HepG2 (cell line): ENCODE results near the gene HBA2. TPM values are rescaled to one million over a fixed set of nuclear protein-coding genes. Genes with fewer than 3 reads are reported as not detected.
A peak's percentile ranks its signal among the peaks of the same experiment; 100 is the strongest.

ENCODE experiments used
- BATF2 ChIP-seq: sonication (generic); formaldehyde crosslinking; IDR thresholded peaks from 2 replicates; pipeline ENCODE4 v1.8.0; 2022; ENCODE audit warnings: mild to moderate bottlenecking, missing genetic modification reagents, moderate library complexity
- ERF ChIP-seq: IDR thresholded peaks from 2 replicates; pipeline ENCODE4 v1.6.1; 2018; ENCODE audit warnings: missing biosample characterization, missing genetic modification reagents
- HDAC2 ChIP-seq: sonication (generic); formaldehyde crosslinking; IDR thresholded peaks from 2 replicates; pipeline ENCODE4 v1.4.0; 2020; ENCODE audit warnings: missing genetic modification reagents
- HOMEZ ChIP-seq: IDR thresholded peaks from 2 replicates; pipeline ENCODE4 v1.6.1; 2016; ENCODE audit warnings: low read depth
- KLF6 ChIP-seq: IDR thresholded peaks from 2 replicates; pipeline ENCODE4 v1.8.0; 2016; ENCODE audit warnings: missing biosample characterization, missing genetic modification reagents
- MIER2 ChIP-seq: IDR thresholded peaks from 2 replicates; pipeline ENCODE4 v1.6.1; 2016; ENCODE audit warnings: missing biosample characterization, missing genetic modification reagents
- MXD4 ChIP-seq: IDR thresholded peaks from 2 replicates; pipeline ENCODE4 v1.6.1; 2016; ENCODE audit warnings: mild to moderate bottlenecking, missing biosample characterization, missing genetic modification reagents
- NCOA2 ChIP-seq: sonication (generic); formaldehyde crosslinking; IDR thresholded peaks from 2 replicates; pipeline ENCODE4 v1.8.0; 2022; ENCODE audit warnings: inconsistent platforms
- NKX3-1 ChIP-seq: sonication (generic); formaldehyde crosslinking; IDR thresholded peaks from 2 replicates; pipeline ENCODE4 v1.5.0; 2020; ENCODE audit warnings: missing genetic modification reagents
- SAP130 ChIP-seq: IDR thresholded peaks from 2 replicates; pipeline ENCODE4 v1.6.1; 2016; ENCODE audit warnings: low read depth
- ZNF3 ChIP-seq: IDR thresholded peaks from 2 replicates; pipeline ENCODE4 v1.7.0; 2017; ENCODE audit warnings: inconsistent platforms
- ZNF331 ChIP-seq: sonication (generic); formaldehyde crosslinking; IDR thresholded peaks from 2 replicates; pipeline ENCODE4 v1.4.0; 2020; ENCODE audit warnings: missing genetic modification reagents
- ZNF335 ChIP-seq: sonication (generic); formaldehyde crosslinking; IDR thresholded peaks from 2 replicates; pipeline ENCODE4 v1.4.0; 2020; ENCODE audit warnings: missing genetic modification reagents
- ZNF790 ChIP-seq: sonication (generic); formaldehyde crosslinking; IDR thresholded peaks from 2 replicates; pipeline ENCODE4 v1.8.0; 2022; ENCODE audit warnings: missing genetic modification reagents, mild to moderate bottlenecking, borderline replicate concordance
- polyA plus RNA-seq, 8 experiments: library from polyadenylated mRNA; depleted of rRNA in 3 of 8; stranded (reverse) in 7 of 8; unstranded in 1 of 8; fragments of >200 nt; fragmentation: Illumina TruSeq in 4 of 8; extraction: Trizol in 4 of 8; gene quantifications; 2 replicates each; pipeline versions ENCODE4 v1.2.1 to v1.2.3, GENCODE V29; 2011 to 2016; ENCODE audit warnings: low read depth in 4 of 8, missing spikeins in 1 of 8, mixed read lengths in 1 of 8; ENCODE audit not compliant: insufficient read depth in 1 of 8
- total RNA-seq, 5 experiments: library from RNA; depleted of rRNA; stranded (reverse); fragments of >200 nt; fragmentation: Illumina TruSeq; extraction: Trizol; gene quantifications; 2 replicates each; pipeline ENCODE4 v1.2.3, GENCODE V29; 2016; ENCODE audit warnings: low read depth in 1 of 5
- TF ChIP-seq, protein P1 (sequence below): sonication (generic); formaldehyde crosslinking; IDR thresholded peaks from 2 replicates; pipeline ENCODE4 v1.4.0; 2020; ENCODE audit warnings: missing genetic modification reagents
- TF ChIP-seq, protein P2 (sequence below), 2 experiments: IDR thresholded peaks; 2 replicates each; pipeline ENCODE4 v1.6.1; 2011 to 2012; ENCODE audit warnings: low read length in 2 of 2, borderline replicate concordance in 1 of 2, low read depth in 1 of 2, mild to moderate bottlenecking in 1 of 2, moderate library complexity in 1 of 2
- TF ChIP-seq, protein P3 (sequence below): sonication (generic); formaldehyde crosslinking; conservative IDR thresholded peaks from 2 replicates; pipeline ENCODE4 v1.4.0; 2020; ENCODE audit warnings: missing genetic modification reagents
- TF ChIP-seq, protein P4 (sequence below): IDR thresholded peaks from 2 replicates; pipeline ENCODE4 v1.6.1; 2016; ENCODE audit warnings: low read depth, borderline replicate concordance

Gene HBA2
- total and polyA plus RNA-seq, 2 of the 13 experiments (the other 11 are each of a cell fraction or from before 2014, with no cell fraction given) = not detected

- TF ChIP-seq BATF2 (CRISPR knock-in tag) (0 out of 2 replicates have a peak, but pooled peaks have one; percentile 46), NCOA2 (0 out of 2 replicates have a peak, but pooled peaks have one; percentile 16), ZNF331 (CRISPR knock-in tag) (peak; percentile 78), MIER2 (CRISPR knock-in tag) (peak; percentile 96), ERF (CRISPR knock-in tag) (peak; percentile 84), HOMEZ (0 out of 2 replicates have a peak, but pooled peaks have one; percentile 36), ZNF790 (CRISPR knock-in tag) (0 out of 2 replicates have a peak, but pooled peaks have one; percentile 45), ZNF335 (CRISPR knock-in tag) (0 out of 2 replicates have a peak, but pooled peaks have one; percentile 58), SAP130 (peak; percentile 81), ZNF3 (0 out of 2 replicates have a peak, but pooled peaks have one; percentile 38), KLF6 (peak; percentile 71; the same call in 1 of the 2 replicates), NKX3-1 (CRISPR knock-in tag) (0 out of 2 replicates have a peak, but pooled peaks have one; percentile 56), MXD4 (CRISPR knock-in tag) (peak; percentile 58; the same call in 1 of the 2 replicates), HDAC2 (CRISPR knock-in tag) (0 out of 2 replicates have a peak, but pooled peaks have one; percentile 48)
- TF ChIP-seq, protein P1, sequence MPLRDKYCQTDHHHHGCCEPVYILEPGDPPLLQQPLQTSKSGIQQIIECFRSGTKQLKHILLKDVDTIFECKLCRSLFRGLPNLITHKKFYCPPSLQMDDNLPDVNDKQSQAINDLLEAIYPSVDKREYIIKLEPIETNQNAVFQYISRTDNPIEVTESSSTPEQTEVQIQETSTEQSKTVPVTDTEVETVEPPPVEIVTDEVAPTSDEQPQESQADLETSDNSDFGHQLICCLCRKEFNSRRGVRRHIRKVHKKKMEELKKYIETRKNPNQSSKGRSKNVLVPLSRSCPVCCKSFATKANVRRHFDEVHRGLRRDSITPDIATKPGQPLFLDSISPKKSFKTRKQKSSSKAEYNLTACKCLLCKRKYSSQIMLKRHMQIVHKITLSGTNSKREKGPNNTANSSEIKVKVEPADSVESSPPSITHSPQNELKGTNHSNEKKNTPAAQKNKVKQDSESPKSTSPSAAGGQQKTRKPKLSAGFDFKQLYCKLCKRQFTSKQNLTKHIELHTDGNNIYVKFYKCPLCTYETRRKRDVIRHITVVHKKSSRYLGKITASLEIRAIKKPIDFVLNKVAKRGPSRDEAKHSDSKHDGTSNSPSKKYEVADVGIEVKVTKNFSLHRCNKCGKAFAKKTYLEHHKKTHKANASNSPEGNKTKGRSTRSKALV (CRISPR knock-in tag) = peak; percentile 41; the same call in 1 of the 2 replicates
- TF ChIP-seq, protein P2, sequence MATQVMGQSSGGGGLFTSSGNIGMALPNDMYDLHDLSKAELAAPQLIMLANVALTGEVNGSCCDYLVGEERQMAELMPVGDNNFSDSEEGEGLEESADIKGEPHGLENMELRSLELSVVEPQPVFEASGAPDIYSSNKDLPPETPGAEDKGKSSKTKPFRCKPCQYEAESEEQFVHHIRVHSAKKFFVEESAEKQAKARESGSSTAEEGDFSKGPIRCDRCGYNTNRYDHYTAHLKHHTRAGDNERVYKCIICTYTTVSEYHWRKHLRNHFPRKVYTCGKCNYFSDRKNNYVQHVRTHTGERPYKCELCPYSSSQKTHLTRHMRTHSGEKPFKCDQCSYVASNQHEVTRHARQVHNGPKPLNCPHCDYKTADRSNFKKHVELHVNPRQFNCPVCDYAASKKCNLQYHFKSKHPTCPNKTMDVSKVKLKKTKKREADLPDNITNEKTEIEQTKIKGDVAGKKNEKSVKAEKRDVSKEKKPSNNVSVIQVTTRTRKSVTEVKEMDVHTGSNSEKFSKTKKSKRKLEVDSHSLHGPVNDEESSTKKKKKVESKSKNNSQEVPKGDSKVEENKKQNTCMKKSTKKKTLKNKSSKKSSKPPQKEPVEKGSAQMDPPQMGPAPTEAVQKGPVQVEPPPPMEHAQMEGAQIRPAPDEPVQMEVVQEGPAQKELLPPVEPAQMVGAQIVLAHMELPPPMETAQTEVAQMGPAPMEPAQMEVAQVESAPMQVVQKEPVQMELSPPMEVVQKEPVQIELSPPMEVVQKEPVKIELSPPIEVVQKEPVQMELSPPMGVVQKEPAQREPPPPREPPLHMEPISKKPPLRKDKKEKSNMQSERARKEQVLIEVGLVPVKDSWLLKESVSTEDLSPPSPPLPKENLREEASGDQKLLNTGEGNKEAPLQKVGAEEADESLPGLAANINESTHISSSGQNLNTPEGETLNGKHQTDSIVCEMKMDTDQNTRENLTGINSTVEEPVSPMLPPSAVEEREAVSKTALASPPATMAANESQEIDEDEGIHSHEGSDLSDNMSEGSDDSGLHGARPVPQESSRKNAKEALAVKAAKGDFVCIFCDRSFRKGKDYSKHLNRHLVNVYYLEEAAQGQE (IDR thresholded peaks at IDR 0.05; ENCODE audit: borderline replicate concordance in 1 of 2, low read depth in 1 of 2, low read length in 2 of 2) = peak; percentile 48 to 90
- TF ChIP-seq, protein P3, sequence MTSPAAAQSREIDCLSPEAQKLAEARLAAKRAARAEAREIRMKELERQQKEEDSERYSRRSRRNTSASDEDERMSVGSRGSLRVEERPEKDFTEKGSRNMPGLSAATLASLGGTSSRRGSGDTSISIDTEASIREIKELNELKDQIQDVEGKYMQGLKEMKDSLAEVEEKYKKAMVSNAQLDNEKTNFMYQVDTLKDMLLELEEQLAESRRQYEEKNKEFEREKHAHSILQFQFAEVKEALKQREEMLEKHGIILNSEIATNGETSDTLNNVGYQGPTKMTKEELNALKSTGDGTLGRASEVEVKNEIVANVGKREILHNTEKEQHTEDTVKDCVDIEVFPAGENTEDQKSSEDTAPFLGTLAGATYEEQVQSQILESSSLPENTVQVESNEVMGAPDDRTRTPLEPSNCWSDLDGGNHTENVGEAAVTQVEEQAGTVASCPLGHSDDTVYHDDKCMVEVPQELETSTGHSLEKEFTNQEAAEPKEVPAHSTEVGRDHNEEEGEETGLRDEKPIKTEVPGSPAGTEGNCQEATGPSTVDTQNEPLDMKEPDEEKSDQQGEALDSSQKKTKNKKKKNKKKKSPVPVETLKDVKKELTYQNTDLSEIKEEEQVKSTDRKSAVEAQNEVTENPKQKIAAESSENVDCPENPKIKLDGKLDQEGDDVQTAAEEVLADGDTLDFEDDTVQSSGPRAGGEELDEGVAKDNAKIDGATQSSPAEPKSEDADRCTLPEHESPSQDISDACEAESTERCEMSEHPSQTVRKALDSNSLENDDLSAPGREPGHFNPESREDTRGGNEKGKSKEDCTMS (CRISPR knock-in tag) = 0 out of 2 replicates have a peak, but pooled peaks have one; percentile 49
- TF ChIP-seq, protein P4, sequence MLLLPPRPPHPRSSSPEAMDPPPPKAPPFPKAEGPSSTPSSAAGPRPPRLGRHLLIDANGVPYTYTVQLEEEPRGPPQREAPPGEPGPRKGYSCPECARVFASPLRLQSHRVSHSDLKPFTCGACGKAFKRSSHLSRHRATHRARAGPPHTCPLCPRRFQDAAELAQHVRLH (CRISPR knock-in tag) = peak; percentile 49; the same call in 1 of the 2 replicates
These were observed 2.6 kb upstream of the HBA2 start (continued) for GRCh38 chr16:170088-170507.
